Parathyroid adenoma (tissue), 2 donors: ENCODE measurements around the gene COL12A1.

Source experiments
- H2AFZ ChIP-seq: fragments of 300-600 bp; sonication (generic); one replicate; pipeline ENCODE4 v1.7.0; 2017; ENCODE audit warnings: antibody characterized with exemption, mild to moderate bottlenecking
- H3K27ac ChIP-seq: fragments of 300-600 bp; sonication (generic); one replicate; pipeline ENCODE4 v1.7.0; 2017
- H3K27me3 ChIP-seq: fragments of 300-600 bp; sonication (generic); one replicate; pipeline ENCODE4 v1.7.0; 2017; ENCODE audit warnings: low read length; ENCODE audit not compliant: control insufficient read depth, insufficient read depth
- H3K36me3 ChIP-seq: fragments of 300-600 bp; sonication (generic); one replicate; pipeline ENCODE4 v1.7.0; 2017; ENCODE audit warnings: low read length; ENCODE audit not compliant: control insufficient read depth, insufficient read depth
- H3K4me1 ChIP-seq: fragments of 300-600 bp; sonication (generic); one replicate; pipeline ENCODE4 v1.7.0; 2017; ENCODE audit warnings: control low read depth
- H3K4me2 ChIP-seq: fragments of 300-600 bp; sonication (generic); one replicate; pipeline ENCODE4 v1.7.0; 2017; ENCODE audit warnings: low read length
- H3K4me3 ChIP-seq: fragments of 300-600 bp; sonication (generic); one replicate; pipeline ENCODE4 v1.7.0; 2017; ENCODE audit warnings: low read depth, low read length
- H3K79me2 ChIP-seq: fragments of 300-600 bp; sonication (generic); one replicate; pipeline ENCODE4 v1.7.0; 2017; ENCODE audit warnings: control low read depth
- H3K9ac ChIP-seq: fragments of 300-600 bp; sonication (generic); one replicate; pipeline ENCODE4 v1.7.0; 2017; ENCODE audit warnings: mild to moderate bottlenecking
- H3K9me3 ChIP-seq: fragments of 300-600 bp; sonication (generic); one replicate; pipeline ENCODE4 v1.7.0; 2017; ENCODE audit warnings: low read length; ENCODE audit not compliant: control insufficient read depth
- TF ChIP-seq, protein P1 (sequence below): fragments of 300-600 bp; sonication (generic); IDR thresholded peaks from one replicate; pipeline ENCODE4 v1.7.0; 2017; ENCODE audit warnings: antibody characterized with exemption, mild to moderate bottlenecking
- donor health status: primary hyperparathyroidism.

The COL12A1 gene

GRCh38 chr6:75166773-75167172 is 39.1 kb downstream of the COL12A1 start:
- H3K27ac ChIP-seq, result no peak overlapping the region
- H3K27me3 ChIP-seq, result no peaks in the 10 kb centered on the region
- no peaks in the 10 kb centered on the region for H3K36me3 ChIP-seq
- no peak overlapping the region for H3K9ac ChIP-seq
- no peaks in the 10 kb centered on the region for H3K79me2 ChIP-seq
- H3K4me3 ChIP-seq, result no peak overlapping the region
- no peaks in the 10 kb centered on the region for H3K9me3 ChIP-seq
- H3K4me1 ChIP-seq, result no peaks in the 10 kb centered on the region
- H3K4me2 ChIP-seq, result no peak overlapping the region
- TF ChIP-seq, protein P1, sequence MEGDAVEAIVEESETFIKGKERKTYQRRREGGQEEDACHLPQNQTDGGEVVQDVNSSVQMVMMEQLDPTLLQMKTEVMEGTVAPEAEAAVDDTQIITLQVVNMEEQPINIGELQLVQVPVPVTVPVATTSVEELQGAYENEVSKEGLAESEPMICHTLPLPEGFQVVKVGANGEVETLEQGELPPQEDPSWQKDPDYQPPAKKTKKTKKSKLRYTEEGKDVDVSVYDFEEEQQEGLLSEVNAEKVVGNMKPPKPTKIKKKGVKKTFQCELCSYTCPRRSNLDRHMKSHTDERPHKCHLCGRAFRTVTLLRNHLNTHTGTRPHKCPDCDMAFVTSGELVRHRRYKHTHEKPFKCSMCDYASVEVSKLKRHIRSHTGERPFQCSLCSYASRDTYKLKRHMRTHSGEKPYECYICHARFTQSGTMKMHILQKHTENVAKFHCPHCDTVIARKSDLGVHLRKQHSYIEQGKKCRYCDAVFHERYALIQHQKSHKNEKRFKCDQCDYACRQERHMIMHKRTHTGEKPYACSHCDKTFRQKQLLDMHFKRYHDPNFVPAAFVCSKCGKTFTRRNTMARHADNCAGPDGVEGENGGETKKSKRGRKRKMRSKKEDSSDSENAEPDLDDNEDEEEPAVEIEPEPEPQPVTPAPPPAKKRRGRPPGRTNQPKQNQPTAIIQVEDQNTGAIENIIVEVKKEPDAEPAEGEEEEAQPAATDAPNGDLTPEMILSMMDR, result no peak
- no peak overlapping the region for H2AFZ ChIP-seq

DNA sequence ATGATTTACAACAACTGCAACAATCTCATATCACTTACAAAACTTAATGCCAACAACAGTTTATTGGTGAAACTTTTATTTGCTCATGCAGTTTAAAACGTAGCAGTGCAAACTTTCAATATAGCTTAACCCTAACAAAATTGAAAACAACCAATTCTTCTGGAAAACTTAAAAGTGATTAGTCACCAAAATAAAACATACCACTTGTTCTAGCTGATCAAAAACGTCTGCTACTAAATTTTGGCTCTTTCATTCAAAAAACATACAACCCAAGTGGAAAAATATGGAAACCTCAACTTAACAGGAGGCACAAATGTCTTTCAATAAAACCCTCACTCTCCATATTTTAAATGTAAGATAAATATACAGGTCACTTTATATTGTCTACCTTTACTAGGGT is 39.6 kb downstream of the COL12A1 start:
- Histone ChIP-seq H3K9ac (no peak overlapping the region), H3K79me2 (no peaks in the 10 kb centered on the region), H3K4me3 (no peak overlapping the region), H3K36me3 (no peaks in the 10 kb centered on the region), H3K9me3 (no peaks in the 10 kb centered on the region), H3K27ac (no peak overlapping the region), H2AFZ (no peak overlapping the region), H3K27me3 (no peaks in the 10 kb centered on the region), H3K4me2 (no peak overlapping the region), H3K4me1 (no peaks in the 10 kb centered on the region)
- TF ChIP-seq, protein P1, result no peak

DNA sequence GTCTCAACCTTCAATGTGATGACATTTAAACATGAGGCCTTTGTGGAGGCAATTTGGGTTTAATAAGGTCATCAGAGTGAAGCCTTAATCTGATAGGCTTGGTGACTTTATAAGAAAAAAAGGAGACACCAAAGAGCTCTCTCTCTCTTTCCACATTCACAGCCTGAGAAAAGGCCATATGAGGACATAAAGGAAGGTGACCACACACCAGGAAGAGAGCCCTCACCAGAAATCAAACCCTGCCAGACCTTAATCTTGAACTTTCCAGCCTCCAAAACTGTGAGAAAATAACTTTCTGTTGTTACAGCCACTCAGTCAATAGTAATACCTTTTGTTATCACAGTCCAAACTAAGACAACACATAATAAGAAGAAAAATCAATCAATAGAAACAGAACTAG is 47.7 kb downstream of the COL12A1 start:
- no peaks in the 10 kb centered on the region for H3K79me2 ChIP-seq
- TF ChIP-seq, protein P1, result no peak

GRCh38 chr6:75157336-75157735 is 48.5 kb downstream of the COL12A1 start:
- no peak overlapping the region for H3K27ac ChIP-seq
- no peak overlapping the region for H3K4me2 ChIP-seq
- no peaks in the 10 kb centered on the region for H3K27me3 ChIP-seq
- no peaks in the 10 kb centered on the region for H3K9me3 ChIP-seq
- no peak overlapping the region for H2AFZ ChIP-seq
- H3K36me3 ChIP-seq, result no peaks in the 10 kb centered on the region
- H3K9ac ChIP-seq, result no peak overlapping the region
- no peaks in the 10 kb centered on the region for H3K79me2 ChIP-seq
- no peak overlapping the region for H3K4me3 ChIP-seq
- no peaks in the 10 kb centered on the region for H3K4me1 ChIP-seq
- TF ChIP-seq, protein P1, result no peak

More for the DNA sequence above, 47.7 kb downstream of the COL12A1 start:
- no peak overlapping the region for H2AFZ ChIP-seq
- no peak overlapping the region for H3K4me3 ChIP-seq
- no peak overlapping the region for H3K27ac ChIP-seq
- no peak overlapping the region for H3K4me2 ChIP-seq
- no peaks in the 10 kb centered on the region for H3K4me1 ChIP-seq
- H3K27me3 ChIP-seq, result no peaks in the 10 kb centered on the region
- no peaks in the 10 kb centered on the region for H3K36me3 ChIP-seq
- H3K9me3 ChIP-seq, result no peaks in the 10 kb centered on the region
- H3K9ac ChIP-seq, result no peak overlapping the region

DNA sequence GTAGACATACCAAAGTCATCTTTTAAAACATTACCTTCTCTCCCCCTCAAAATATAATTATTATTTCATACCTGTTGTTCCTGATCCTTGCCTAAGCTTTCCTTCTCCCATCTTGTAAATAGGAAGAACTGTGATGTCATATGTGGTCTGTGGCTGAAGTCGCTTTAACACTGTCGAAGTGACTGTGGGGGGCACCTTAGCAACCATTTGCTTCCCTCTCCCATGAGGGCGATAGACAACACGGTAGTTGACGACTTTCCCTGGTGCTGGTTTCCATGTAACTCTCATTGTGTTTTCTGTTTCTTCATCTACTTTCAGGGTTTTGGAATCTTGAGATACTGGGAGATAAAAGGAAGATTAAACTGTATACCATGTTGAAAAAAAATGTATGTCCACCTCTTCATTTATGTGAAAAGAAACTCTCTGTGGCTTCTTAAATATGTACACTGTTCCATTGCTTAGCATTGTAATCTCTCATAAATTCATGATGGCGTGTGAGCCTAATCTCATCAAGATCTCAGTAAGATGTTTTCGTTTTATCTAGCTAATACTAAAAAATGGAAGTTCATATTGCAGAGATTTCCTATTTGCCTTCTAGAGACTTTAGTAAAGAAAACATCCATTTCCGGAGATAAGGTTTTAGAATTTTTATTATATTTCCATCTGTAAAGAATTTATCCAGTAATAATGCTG is 49.5 kb downstream of the COL12A1 start:
- Histone ChIP-seq H3K4me2 (no peak overlapping the region), H3K36me3 (no peaks in the 10 kb centered on the region), H2AFZ (no peak overlapping the region), H3K27me3 (no peaks in the 10 kb centered on the region), H3K4me3 (no peak overlapping the region), H3K79me2 (no peaks in the 10 kb centered on the region), H3K4me1 (no peaks in the 10 kb centered on the region), H3K27ac (no peak overlapping the region), H3K9ac (no peak overlapping the region), H3K9me3 (no peaks in the 10 kb centered on the region)
- TF ChIP-seq, protein P1, result no peak
